Epidermal melanocyte (primary cell): ENCODE data around the gene ZNF185.
"Not testable (repeated sequence)": the region's sequence is repeated elsewhere in the genome, so short reads cannot be mapped to it uniquely, and the experiment has no call there.

Source experiments
- DNase-seq: peaks from one replicate; pipeline ENCODE4 v3.0.0; 2011; ENCODE audit warnings: low spot score; ENCODE audit not compliant: insufficient read length

The ZNF185 gene

GRCh38 chrX:152895121-152895520 lies 2.7 kb upstream of the ZNF185 start:
- no peak for DNase-seq

DNA sequence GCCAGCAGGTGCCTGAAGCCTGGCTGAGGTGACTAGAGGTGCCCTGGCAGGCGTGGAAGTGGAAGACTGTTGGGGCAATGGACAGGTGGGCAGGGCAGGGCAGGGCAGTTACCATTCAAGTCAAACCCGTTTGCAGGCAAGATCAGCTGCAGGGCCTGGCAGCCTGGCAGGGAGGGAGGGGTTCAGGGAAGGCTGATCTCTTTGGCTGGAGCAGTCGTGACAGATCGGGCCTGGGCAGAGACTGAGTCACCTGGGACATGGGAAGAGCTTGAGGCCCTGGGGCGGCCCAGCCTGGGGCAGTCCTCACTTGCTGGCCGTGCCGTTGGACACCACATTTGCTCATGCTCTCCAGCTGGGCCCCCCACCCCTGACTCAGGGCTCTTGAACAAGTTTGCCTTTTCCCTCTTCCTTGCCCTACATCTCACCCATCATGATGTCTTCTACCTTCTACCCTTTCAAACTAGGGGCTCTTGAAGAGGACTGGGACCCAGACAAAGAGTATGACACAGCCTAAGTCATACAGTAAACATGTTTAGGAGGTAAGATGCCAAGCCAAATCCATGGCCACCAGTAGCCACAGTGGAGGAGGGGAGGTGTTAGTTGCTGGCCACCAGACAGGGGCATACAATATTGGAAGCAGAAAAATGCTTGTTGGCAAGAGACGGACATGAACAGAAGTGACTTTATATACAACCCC lies 2.0 kb upstream of the ZNF185 start:
- no peak for DNase-seq

GRCh38 chrX:152896450-152896849 lies 1.4 kb upstream of the ZNF185 start:
- no peak for DNase-seq

GRCh38 chrX:152898442-152898841 lies 575 bp downstream of the ZNF185 start:
- no peak for DNase-seq

- no peak for DNase-seq
Measured at GRCh38 chrX:152899111-152899873, 1.4 kb downstream of the ZNF185 start.

GRCh38 chrX:152899874-152900719 lies 2.2 kb downstream of the ZNF185 start:
- no peak for DNase-seq

- no peak for DNase-seq
Measured at GRCh38 chrX:152900937-152901445, 3.1 kb downstream of the ZNF185 start.

GRCh38 chrX:152901816-152902501 lies 4.1 kb downstream of the ZNF185 start:
- DNase-seq = no peak

- DNase-seq = no peak
Measured at GRCh38 chrX:152902502-152902820, 4.6 kb downstream of the ZNF185 start.

- no peak for DNase-seq
Measured at GRCh38 chrX:152903589-152903988, 5.7 kb downstream of the ZNF185 start.

DNA sequence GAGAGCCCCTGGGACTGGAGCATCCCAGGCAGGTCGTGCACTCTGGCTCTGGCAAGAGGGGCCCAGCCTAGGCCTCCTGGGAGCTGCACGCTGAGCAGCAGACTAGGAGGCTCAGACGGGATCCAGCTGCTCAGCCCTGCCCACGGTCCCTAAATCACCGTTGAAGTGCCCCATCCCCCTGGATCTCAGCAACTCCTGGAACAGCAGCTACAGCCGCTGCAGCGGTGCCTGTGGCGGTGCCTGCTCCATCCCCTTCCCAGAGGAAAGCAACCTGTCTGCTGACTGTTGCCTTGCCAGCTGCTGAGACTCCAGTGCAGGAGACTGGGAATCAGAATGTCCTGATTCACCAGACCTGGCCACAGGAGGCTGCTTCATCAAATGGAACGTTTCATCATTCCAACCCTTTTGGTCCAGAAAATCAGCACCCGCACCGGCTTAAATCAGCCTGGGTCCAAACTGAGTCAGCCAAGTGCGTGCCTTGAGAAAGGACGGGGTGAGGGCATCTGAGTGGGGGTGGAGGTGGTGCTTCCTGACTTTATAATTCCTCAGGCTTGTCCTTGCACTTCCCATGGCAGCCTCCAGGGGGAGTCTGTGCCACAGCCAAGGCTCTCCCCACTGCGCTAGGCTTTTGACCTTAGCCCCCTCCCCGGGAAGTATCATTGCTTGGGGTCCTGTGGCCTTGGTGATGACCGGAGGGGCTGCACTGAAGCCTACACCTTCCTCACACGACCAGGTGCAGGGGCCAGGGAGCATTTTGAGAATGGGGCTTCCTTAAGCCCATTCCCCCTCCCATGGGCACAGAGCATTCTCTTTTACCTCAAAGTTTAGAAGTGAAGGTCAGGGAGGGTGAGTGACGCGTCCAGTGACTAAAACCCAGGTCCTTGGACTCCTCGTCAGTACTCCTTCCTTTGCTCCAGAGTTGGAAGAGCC lies 6.5 kb downstream of the ZNF185 start:
- peak; percentile 68 for DNase-seq

DNA sequence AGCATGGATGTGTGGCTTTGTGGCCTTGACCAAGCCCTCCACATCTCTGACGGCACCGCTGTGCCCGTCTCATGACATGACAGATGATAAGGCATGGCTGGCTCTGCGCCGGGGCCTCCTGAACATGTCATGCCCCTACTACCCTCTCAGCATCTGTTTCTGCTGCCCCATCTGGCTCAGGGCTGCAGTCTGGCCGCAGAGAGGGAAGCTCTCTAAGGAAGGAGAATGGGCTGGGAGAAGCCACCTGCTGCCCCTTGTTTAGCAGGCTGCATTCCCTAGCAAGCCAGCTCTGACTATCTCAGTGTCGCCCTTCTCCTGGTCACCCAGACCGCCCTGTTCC lies 7.2 kb downstream of the ZNF185 start:
- no peak for DNase-seq

DNA sequence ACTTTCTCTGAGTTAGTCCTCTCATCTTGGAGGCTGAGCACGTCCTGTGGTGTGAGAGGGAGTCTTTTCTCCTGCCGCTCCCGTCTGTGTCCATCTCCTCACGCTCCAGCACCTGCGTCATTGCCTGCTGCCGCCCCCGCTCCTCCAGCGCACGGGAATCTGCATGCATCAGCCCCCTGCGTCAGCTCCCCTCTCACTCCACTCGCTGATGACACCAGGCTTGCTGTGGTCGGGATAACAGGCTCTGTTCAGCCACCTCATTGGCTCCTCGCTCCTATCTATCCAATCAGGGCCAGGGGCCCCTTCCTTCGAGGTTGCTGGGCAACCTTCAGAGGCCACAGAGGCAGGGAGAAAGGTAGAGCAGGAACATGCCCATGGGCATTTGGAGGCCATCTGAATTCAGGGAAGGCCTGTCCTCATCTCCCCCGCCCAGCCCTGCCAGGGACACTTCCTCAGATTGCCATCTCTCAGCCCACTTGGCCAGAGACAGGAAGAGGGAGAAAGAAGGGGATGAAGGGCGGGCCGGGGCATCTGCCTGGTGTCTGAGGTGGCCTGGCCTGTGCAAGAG lies 9.3 kb downstream of the ZNF185 start:
- no peak for DNase-seq

DNA sequence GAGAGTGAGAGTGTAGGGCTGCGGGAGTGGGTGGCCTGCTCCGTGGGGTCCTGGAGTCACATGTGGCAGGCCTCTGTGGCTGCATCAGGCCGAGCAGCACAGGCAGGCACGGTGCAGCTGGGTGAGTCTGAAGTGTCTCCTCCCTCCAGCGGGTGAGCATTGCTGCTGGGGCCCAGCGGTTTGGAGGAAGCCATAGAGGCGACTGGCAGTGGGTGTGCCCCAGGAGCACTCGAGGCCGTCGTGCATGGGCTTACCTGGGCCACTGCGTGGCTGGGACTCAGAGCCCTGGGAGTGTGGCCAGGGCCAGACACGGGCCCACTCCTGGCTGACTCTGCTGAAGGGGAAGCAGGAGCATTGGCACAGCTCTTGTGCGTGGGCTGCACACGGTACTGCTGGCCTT lies 10.6 kb downstream of the ZNF185 start:
- no peak for DNase-seq

- DNase-seq = not testable (repeated sequence)
Measured at GRCh38 chrX:152910018-152910417, 12.2 kb downstream of the ZNF185 start.

GRCh38 chrX:152912106-152912505 lies 14.2 kb downstream of the ZNF185 start:
- no peak for DNase-seq

DNA sequence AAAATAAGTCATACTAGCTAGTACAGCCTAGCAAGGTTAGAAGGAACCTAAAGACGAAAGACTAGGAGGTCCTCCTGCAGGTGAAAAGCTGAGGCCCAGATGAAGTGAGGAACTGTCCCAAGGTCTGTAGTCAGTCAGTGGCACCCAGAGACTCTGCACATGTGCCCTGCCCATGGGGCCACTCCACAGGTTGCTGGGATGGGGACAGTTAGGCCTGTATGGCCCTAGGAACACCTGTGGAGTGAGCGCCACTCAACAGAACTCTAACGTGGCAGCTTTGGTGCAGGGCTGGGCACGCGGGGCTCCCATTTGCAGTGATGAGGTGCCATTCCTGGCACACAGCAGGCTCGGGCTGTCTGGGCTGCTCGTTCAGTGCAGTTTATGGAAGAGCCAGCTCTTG lies 14.8 kb downstream of the ZNF185 start:
- no peak for DNase-seq

GRCh38 chrX:152913346-152913745 lies 15.5 kb downstream of the ZNF185 start:
- no peak for DNase-seq

- DNase-seq = no peak
Measured at GRCh38 chrX:152913910-152914309, 16.0 kb downstream of the ZNF185 start.
